Loucy (cell line): ENCODE results near the gene TDG.
"Not testable (repeated sequence)": the region's sequence is repeated elsewhere in the genome, so short reads cannot be mapped to it uniquely, and the experiment has no call there.

ENCODE experiments used
- H2AFZ ChIP-seq: fragments of 200-600 bp; sonication (generic); 2 replicates; pipeline ENCODE4 v1.6.0; 2016; ENCODE audit warnings: antibody characterized with exemption, mild to moderate bottlenecking, low read length, moderate library complexity
- H3F3A ChIP-seq: fragments of 200-600 bp; 2 replicates; pipeline ENCODE4 v1.6.0; 2016; ENCODE audit warnings: antibody characterized with exemption, low read depth, mild to moderate bottlenecking
- H3K27me3 ChIP-seq: fragments of 200-600 bp; sonication (generic); 2 replicates; pipeline ENCODE4 v1.6.1; 2014; ENCODE audit warnings: low read length, mild to moderate bottlenecking; ENCODE audit not compliant: insufficient read depth, poor library complexity, severe bottlenecking
- H3K36me3 ChIP-seq: fragments of 200-600 bp; sonication (generic); 2 replicates; pipeline ENCODE4 v1.6.1; 2016; ENCODE audit warnings: low read length; ENCODE audit not compliant: insufficient read depth
- H3K4me1 ChIP-seq: fragments of 200-600 bp; sonication (generic); 2 replicates; pipeline ENCODE4 v1.5.1; 2014; ENCODE audit warnings: low read length, mild to moderate bottlenecking; ENCODE audit not compliant: insufficient read depth, poor library complexity, severe bottlenecking
- H3K4me2 ChIP-seq: fragments of 200-600 bp; sonication (generic); 2 replicates; pipeline ENCODE4 v1.6.0; 2014; ENCODE audit warnings: antibody characterized with exemption, low read length, low read depth, mild to moderate bottlenecking; ENCODE audit not compliant: poor library complexity, severe bottlenecking
- H3K4me3 ChIP-seq: fragments of 200-600 bp; sonication (generic); 2 replicates; pipeline ENCODE4 v1.5.1; 2014; ENCODE audit warnings: low read length, mild to moderate bottlenecking, mixed read lengths; ENCODE audit not compliant: poor library complexity, severe bottlenecking
- H3K79me2 ChIP-seq: fragments of 200-600 bp; sonication (generic); 2 replicates; pipeline ENCODE4 v1.6.1; 2014; ENCODE audit warnings: low read length; ENCODE audit not compliant: insufficient read depth
- H3K9ac ChIP-seq: fragments of 200-600 bp; sonication (generic); 2 replicates; pipeline ENCODE4 v1.6.0; 2014; ENCODE audit warnings: mild to moderate bottlenecking, low read depth, low read length, moderate library complexity; ENCODE audit not compliant: poor library complexity, severe bottlenecking
- H3K9me2 ChIP-seq: fragments of 200-600 bp; sonication (generic); replicated peaks from 2 replicates; pipeline ENCODE4 v1.6.1; 2016; ENCODE audit warnings: low read depth, low read length, mixed read lengths
- H3K9me3 ChIP-seq: fragments of 200-600 bp; sonication (generic); 2 replicates; pipeline ENCODE4 v1.6.1; 2014; ENCODE audit warnings: mild to moderate bottlenecking, antibody characterized with exemption, low read length, low read depth; ENCODE audit not compliant: insufficient read depth
- H4K20me1 ChIP-seq: fragments of 200-600 bp; sonication (generic); 2 replicates; pipeline ENCODE4 v1.6.0; 2014; ENCODE audit warnings: antibody characterized with exemption, low read length, mild to moderate bottlenecking; ENCODE audit not compliant: insufficient read depth, poor library complexity, severe bottlenecking
- EZH2phosphoT487 ChIP-seq: fragments of 200-600 bp; IDR thresholded peaks from 2 replicates; pipeline ENCODE4 v1.6.1; 2018; ENCODE audit warnings: antibody characterized with exemption, mild to moderate bottlenecking, moderate library complexity, borderline replicate concordance
- TF ChIP-seq, protein P1 (sequence below): fragments of 200-600 bp; sonication (generic); conservative IDR thresholded peaks from 2 replicates; pipeline ENCODE4 v1.5.1; 2014; ENCODE audit warnings: mild to moderate bottlenecking, antibody characterized with exemption, low read length

Gene TDG

DNA sequence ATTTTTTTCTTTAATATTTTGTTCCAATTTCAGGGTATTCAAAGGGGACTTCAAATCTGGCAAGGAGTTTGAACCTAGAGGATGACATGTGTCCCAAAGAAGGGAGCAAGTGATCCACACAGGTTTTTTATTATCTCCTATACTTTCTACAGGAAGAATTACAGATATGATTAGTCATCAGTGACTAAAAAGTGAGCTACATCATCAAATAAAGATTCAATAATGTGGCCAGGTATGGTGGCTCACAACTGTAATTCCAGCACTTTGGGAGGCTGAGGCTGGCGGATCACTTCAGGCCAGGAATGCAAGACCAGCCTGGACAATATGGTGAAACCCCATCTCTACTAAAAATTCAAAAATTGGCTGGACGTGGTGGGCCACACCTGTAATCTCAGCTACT, 60.1 kb downstream of the TDG start:
- TF ChIP-seq, protein P1, sequence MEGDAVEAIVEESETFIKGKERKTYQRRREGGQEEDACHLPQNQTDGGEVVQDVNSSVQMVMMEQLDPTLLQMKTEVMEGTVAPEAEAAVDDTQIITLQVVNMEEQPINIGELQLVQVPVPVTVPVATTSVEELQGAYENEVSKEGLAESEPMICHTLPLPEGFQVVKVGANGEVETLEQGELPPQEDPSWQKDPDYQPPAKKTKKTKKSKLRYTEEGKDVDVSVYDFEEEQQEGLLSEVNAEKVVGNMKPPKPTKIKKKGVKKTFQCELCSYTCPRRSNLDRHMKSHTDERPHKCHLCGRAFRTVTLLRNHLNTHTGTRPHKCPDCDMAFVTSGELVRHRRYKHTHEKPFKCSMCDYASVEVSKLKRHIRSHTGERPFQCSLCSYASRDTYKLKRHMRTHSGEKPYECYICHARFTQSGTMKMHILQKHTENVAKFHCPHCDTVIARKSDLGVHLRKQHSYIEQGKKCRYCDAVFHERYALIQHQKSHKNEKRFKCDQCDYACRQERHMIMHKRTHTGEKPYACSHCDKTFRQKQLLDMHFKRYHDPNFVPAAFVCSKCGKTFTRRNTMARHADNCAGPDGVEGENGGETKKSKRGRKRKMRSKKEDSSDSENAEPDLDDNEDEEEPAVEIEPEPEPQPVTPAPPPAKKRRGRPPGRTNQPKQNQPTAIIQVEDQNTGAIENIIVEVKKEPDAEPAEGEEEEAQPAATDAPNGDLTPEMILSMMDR, result no peak
- no peak for TF ChIP-seq EZH2phosphoT487
- Histone ChIP-seq H4K20me1 (no peaks in the 10 kb centered on the region), H3K27me3 (no peaks in the 10 kb centered on the region), H2AFZ (no peak overlapping the region), H3F3A (no peaks in the 10 kb centered on the region), H3K4me1 (peaks cover 13% of the 10 kb centered on the region), H3K9me3 (no peaks in the 10 kb centered on the region), H3K36me3 (no peaks in the 10 kb centered on the region), H3K9ac (no peak overlapping the region), H3K79me2 (no peaks in the 10 kb centered on the region), H3K4me2 (no peak overlapping the region), H3K4me3 (no peak overlapping the region), H3K9me2 (no peaks in the 10 kb centered on the region)

DNA sequence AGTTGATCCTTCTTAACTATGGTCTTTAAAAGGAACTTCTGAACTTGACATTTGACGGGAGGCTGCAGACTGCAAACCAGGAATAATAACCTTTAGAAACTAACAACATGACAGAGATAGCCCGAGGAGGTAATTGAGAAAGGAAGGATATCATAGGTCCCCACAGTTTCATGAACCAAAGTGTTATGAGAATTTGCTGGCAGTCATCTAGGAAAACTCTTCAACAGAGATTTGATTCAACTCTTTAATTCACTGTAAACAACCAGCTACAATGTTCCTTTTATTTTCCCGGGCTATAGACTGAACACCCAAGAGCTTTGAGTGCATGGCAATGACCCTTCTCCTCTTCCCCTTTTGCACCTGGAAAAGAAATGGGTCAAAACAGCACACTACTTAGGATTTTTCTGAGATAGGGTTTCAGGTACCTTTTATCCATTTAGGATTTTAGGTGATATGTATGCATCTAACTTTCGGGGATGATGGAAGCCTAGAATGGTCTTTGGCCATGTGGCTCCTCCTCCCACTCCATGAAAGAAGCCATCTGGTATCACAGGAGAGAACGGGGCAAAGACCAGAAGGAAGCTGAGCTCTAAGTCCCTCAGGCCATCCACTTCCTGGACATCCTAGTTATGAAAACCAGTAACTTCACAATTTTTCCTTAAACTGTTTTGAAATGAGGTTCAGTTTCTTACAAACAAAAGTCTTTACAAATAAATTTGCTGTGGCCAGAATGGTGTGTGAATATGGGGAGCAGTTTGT, 61.3 kb downstream of the TDG start:
- Histone ChIP-seq H3K4me1 (peaks cover 13% of the 10 kb centered on the region), H3K27me3 (no peaks in the 10 kb centered on the region), H4K20me1 (no peaks in the 10 kb centered on the region), H3K9me3 (no peaks in the 10 kb centered on the region), H2AFZ (no peak overlapping the region), H3K79me2 (no peaks in the 10 kb centered on the region), H3F3A (no peaks in the 10 kb centered on the region), H3K9me2 (no peaks in the 10 kb centered on the region), H3K36me3 (no peaks in the 10 kb centered on the region), H3K4me2 (peak overlapping the region; percentile 22), H3K4me3 (no peak overlapping the region), H3K9ac (no peak overlapping the region)
- TF ChIP-seq, protein P1, result no peak
- TF ChIP-seq EZH2phosphoT487, result no peak

DNA sequence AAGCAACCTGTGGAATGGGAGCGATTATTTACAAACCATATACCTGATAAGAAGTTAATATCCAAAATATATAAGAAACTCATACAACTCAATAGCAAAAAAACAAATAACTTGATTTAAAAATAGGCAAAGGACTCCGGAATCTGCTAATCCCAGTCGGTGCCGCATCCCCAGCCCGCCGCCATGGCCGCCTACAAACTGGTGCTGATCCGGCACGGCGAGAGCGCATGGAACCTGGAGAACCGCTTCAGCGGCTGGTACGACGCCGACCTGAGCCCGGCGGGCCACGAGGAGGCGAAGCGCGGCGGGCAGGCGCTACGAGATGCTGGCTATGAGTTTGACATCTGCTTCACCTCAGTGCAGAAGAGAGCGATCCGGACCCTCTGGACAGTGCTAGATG, 64.9 kb downstream of the TDG start:
- H3K9ac ChIP-seq, H3K36me3 ChIP-seq, H4K20me1 ChIP-seq, H3K4me3 ChIP-seq, H3K79me2 ChIP-seq, H3K9me3 ChIP-seq, H3K9me2 ChIP-seq, H2AFZ ChIP-seq, H3K27me3 ChIP-seq, H3F3A ChIP-seq, H3K4me2 ChIP-seq: not testable (repeated sequence)
- peaks cover 13% of the 10 kb centered on the region for H3K4me1 ChIP-seq

DNA sequence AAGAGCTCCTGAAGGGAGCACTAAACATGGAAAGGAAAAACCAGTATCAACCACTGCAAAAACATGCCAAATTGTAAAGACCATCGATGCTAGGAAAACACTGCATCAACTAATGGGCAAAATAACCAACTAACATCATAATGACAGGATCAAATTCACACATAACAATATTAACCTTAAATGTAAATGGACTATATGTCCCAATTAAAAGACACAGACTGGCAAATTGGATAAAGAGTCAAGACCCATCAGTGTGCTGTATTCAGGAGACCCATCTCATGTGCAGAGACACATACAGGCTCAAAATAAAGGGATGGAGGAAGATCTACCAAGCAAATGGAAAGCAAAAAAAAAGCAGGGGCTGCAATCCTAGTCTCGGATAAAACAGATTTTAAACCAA, 70.5 kb downstream of the TDG start:
- not testable (repeated sequence) for H3F3A ChIP-seq, H3K4me3 ChIP-seq, H4K20me1 ChIP-seq, H3K79me2 ChIP-seq, H3K27me3 ChIP-seq, H3K36me3 ChIP-seq, H3K4me2 ChIP-seq, H2AFZ ChIP-seq, H3K9me2 ChIP-seq, H3K9me3 ChIP-seq, H3K9ac ChIP-seq, H3K4me1 ChIP-seq
